ENCODE measurements around the gene GRB10. TPM values are rescaled to one million over a fixed set of nuclear protein-coding genes. Genes with fewer than 3 reads are reported as not detected.
A peak's percentile ranks its signal among the peaks of the same experiment; 100 is the strongest.

GRB10 gene
- total and polyA plus RNA-seq, 2 of the 8 experiments (the other 6 are each of a cell fraction or from before 2014, with no cell fraction given), result 35.7 to 97.0 TPM

GRCh38 chr7:50687096-50687495 is 95.6 kb downstream of the GRB10 start:
- no peak overlapping the region for H3K14ac ChIP-seq (ENCODE audit: insufficient read length)
- H3K9me3 ChIP-seq (ENCODE audit: insufficient read depth in 2 of 2, low read depth in 1 of 2, low read length in 1 of 2), result no peaks in the 10 kb centered on the region
- no peak overlapping the region for H3K4ac ChIP-seq (replicated peaks; ENCODE audit: insufficient read length, low read depth, low read length)
- no peak overlapping the region for H2BK12ac ChIP-seq (ENCODE audit: low read depth, low read length)
- H3K4me2 ChIP-seq (ENCODE audit: insufficient read depth in 1 of 2, low read depth in 2 of 2, low read length in 2 of 2), result no peak overlapping the region
- peaks cover 0 to 13% (median 6%) of the 10 kb centered on the region in 4 experiments; a peak in 5 of 8 replicates for H3K36me3 ChIP-seq (ENCODE audit: control insufficient read depth in 2 of 4, insufficient read depth in 4 of 4, low read length in 3 of 4)
- H3K9ac ChIP-seq (replicated peaks in 1 of 4; ENCODE audit: extremely low read depth in 1 of 4, low read depth in 3 of 4, low read length in 3 of 4), result no peak overlapping the region
- H2AFZ ChIP-seq (ENCODE audit: low read length), result no peak overlapping the region
- no peak overlapping the region for H3K56ac ChIP-seq (replicated peaks; ENCODE audit: insufficient read length, low read depth, low read length)
- POLR2A ChIA-PET (ENCODE audit: partially characterized antibody), result no interaction called here
- peak overlapping the region; percentile 12; the same call in 1 of the 2 replicates for H2BK5ac ChIP-seq (ENCODE audit: low read depth, low read length)
- H3K4me3 ChIP-seq (ENCODE audit: extremely low read depth in 1 of 4, insufficient read depth in 2 of 4, low read depth in 3 of 4, low read length in 4 of 4), result no peak overlapping the region
- H4K20me1 ChIP-seq (replicated peaks in 1 of 2; ENCODE audit: control insufficient read depth in 1 of 2, insufficient read depth in 2 of 2, low read length in 2 of 2), result peaks cover 0 to 5% of the 10 kb centered on the region in 2 experiments
- FAIRE-seq, result no peak
- no peak overlapping the region for H3K23ac ChIP-seq (ENCODE audit: insufficient read length)
- H3K4me1 ChIP-seq (replicated peaks in 1 of 4; ENCODE audit: control insufficient read depth in 3 of 4, insufficient read depth in 4 of 4, low read length in 3 of 4), result peaks cover 0 to 6% (median 3%) of the 10 kb centered on the region in 4 experiments; a peak in 3 of 7 replicates
- H3K79me2 ChIP-seq (ENCODE audit: control insufficient read depth in 1 of 2, insufficient read depth in 2 of 2, low read length in 2 of 2), result peaks cover 0 to 38% of the 10 kb centered on the region in 2 experiments; a peak in 2 of 4 replicates
- H4K91ac ChIP-seq (replicated peaks; ENCODE audit: insufficient read length, low read length), result no peak overlapping the region
- no peak overlapping the region for H3K18ac ChIP-seq (ENCODE audit: extremely low read depth, low read length)
- H3K23me2 ChIP-seq (ENCODE audit: low read depth, low read length), result no peaks in the 10 kb centered on the region
- no peak overlapping the region for H2BK20ac ChIP-seq (ENCODE audit: low read length)
- no peak overlapping the region for H2AK5ac ChIP-seq (ENCODE audit: low read depth, low read length)
- CTCF ChIA-PET (ENCODE audit: partially characterized antibody), result interaction anchor here (1.2 to 1.6 kb wide), 3 partner anchors 21 to 476 kb away, joined by 3 to 5 read pairs (median 3); no protein-coding TSS in a partner anchor
- peaks cover 5% of the 10 kb centered on the region for H3K79me1 ChIP-seq (ENCODE audit: low read depth, low read length)
- H4K8ac ChIP-seq (ENCODE audit: extremely low read depth, insufficient read depth, low read length), result no peak overlapping the region
- no peak overlapping the region for H3K27ac ChIP-seq (ENCODE audit: low read depth, low read length)
- WGBS, 2 experiments (ENCODE audit: extremely low coverage in 1 of 2, insufficient coverage in 1 of 2, insufficient read length in 1 of 2, insufficient replicate concordance in 2 of 2, low coverage in 1 of 2, low lambda C conversion rate in 2 of 2, missing lambda C conversion rate in 1 of 2), result 88% methylated on average over 6 of the region's 6 CpGs; no CpG with 5 or more reads in 1 of the 2 experiments
- no peak overlapping the region for H2BK120ac ChIP-seq (replicated peaks; ENCODE audit: low read depth, low read length)
- no peak overlapping the region for H4K5ac ChIP-seq (ENCODE audit: insufficient read length, low read depth, low read length)
- no peak for DNase-seq (ENCODE audit: low read depth in 1 of 2, low spot score in 2 of 2)
- no peak overlapping the region for H2BK15ac ChIP-seq (ENCODE audit: low read length)
- H3K27me3 ChIP-seq (replicated peaks in 1 of 4; ENCODE audit: control insufficient read depth in 3 of 4, extremely low read depth in 1 of 4, insufficient read depth in 3 of 4, low read length in 3 of 4), result no peaks in the 10 kb centered on the region
- TF ChIP-seq SIRT6 (IDR thresholded peaks at IDR 0.05; ENCODE audit: low read length) (no peak), EP300 (IDR thresholded peaks at IDR 0.05; ENCODE audit: borderline replicate concordance in 1 of 2, low read depth in 2 of 2, low read length in 2 of 2) (no peak), NRF1 (IDR thresholded peaks at IDR 0.05; ENCODE audit: low read depth, low read length) (no peak), SIX5 (IDR thresholded peaks at IDR 0.05; ENCODE audit: low read depth, low read length) (no peak), CHD2 (IDR thresholded peaks at IDR 0.05; ENCODE audit: low read length) (no peak), JUN (IDR thresholded peaks at IDR 0.05; ENCODE audit: low read depth, low read length) (no peak), JUND (IDR thresholded peaks at IDR 0.05; ENCODE audit: low read length) (no peak), SP1 (IDR thresholded peaks at IDR 0.05; ENCODE audit: low read depth, low read length) (no peak), HDAC6 (IDR thresholded peaks at IDR 0.05; ENCODE audit: low read depth, low read length) (no peak), CBX5 (IDR thresholded peaks at IDR 0.05; ENCODE audit: low read depth, low read length) (no peak), CTCF (IDR thresholded peaks at IDR 0.05; ENCODE audit: control extremely low read depth in 1 of 3, insufficient read depth in 1 of 3, low read depth in 1 of 3, low read length in 3 of 3) (no peak), KDM5A (IDR thresholded peaks at IDR 0.05; ENCODE audit: low read length) (no peak), SUZ12 (IDR thresholded peaks at IDR 0.05; ENCODE audit: low read length) (no peak)

All from H1 (cell line).